ENCODE measurements around the gene SEMA4D. TPM values are rescaled to one million over a fixed set of nuclear protein-coding genes. Genes with fewer than 3 reads are reported as not detected.

The SEMA4D gene
- total RNA-seq, 1 donor from 2014 or later = 49.9 TPM

DNA sequence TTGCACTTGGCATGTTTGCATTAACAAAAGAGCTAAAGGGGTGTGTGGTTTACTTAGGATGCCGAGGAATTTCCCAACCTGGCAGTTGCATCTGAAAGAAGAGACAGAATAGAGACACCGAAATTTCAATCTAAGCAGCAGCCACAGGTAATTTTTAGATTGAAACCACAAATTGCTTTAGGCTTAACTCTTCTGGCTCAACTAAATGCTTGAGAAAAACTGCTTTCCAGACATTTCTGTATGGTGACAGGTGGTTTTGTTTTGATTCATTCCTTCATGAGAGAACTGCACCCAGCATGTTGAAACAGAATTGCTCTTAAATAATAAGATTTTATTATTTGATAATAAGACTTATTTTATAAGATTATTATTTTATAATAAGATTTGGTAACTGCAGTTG lies 158.1 kb downstream of the SEMA4D start:
- Histone ChIP-seq H3K27me3 (ENCODE audit: low read depth) (no peaks in the 10 kb centered on the region), H3K36me3 (peaks cover 100% of the 10 kb centered on the region), H3K4me3 (no peak overlapping the region), H3K4me1 (no peaks in the 10 kb centered on the region), H3K27ac (no peak overlapping the region), H3K9me3 (no peaks in the 10 kb centered on the region)
- DNase-seq = no peak
- no peak for ATAC-seq
- TF ChIP-seq, protein P1, sequence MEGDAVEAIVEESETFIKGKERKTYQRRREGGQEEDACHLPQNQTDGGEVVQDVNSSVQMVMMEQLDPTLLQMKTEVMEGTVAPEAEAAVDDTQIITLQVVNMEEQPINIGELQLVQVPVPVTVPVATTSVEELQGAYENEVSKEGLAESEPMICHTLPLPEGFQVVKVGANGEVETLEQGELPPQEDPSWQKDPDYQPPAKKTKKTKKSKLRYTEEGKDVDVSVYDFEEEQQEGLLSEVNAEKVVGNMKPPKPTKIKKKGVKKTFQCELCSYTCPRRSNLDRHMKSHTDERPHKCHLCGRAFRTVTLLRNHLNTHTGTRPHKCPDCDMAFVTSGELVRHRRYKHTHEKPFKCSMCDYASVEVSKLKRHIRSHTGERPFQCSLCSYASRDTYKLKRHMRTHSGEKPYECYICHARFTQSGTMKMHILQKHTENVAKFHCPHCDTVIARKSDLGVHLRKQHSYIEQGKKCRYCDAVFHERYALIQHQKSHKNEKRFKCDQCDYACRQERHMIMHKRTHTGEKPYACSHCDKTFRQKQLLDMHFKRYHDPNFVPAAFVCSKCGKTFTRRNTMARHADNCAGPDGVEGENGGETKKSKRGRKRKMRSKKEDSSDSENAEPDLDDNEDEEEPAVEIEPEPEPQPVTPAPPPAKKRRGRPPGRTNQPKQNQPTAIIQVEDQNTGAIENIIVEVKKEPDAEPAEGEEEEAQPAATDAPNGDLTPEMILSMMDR (IDR thresholded peaks at IDR 0.05) = no peak
- intact Hi-C loops (cut with DNase I) = no loop called here

DNA sequence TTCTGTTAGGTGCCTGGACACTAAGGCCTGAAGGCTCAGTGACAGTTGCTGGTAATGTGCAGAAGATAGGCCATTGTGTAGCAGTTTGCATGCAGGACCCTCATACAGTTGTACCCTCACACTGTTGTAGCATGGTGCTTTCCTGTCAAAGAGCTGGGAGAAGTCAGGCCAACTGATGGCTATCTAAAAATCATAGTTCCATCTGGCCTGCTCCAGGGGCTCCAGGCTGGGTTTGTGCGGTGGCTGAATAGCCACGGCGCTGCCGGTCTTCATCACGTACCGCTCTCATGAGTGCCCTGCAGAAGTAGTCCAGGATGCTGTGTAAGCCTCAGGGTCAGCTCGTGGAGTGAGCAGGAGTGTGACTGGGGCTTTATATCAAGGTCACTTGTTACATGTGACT lies 167.4 kb downstream of the SEMA4D start:
- ATAC-seq = no peak
- Histone ChIP-seq H3K9me3 (no peaks in the 10 kb centered on the region), H3K4me3 (no peak overlapping the region), H3K27me3 (ENCODE audit: low read depth) (no peaks in the 10 kb centered on the region), H3K27ac (no peak overlapping the region), H3K36me3 (peaks cover 100% of the 10 kb centered on the region), H3K4me1 (no peaks in the 10 kb centered on the region)
- TF ChIP-seq, protein P1 (IDR thresholded peaks at IDR 0.05) = no peak
- DNase-seq = no peak
- intact Hi-C loops (cut with DNase I) = no loop called here

DNA sequence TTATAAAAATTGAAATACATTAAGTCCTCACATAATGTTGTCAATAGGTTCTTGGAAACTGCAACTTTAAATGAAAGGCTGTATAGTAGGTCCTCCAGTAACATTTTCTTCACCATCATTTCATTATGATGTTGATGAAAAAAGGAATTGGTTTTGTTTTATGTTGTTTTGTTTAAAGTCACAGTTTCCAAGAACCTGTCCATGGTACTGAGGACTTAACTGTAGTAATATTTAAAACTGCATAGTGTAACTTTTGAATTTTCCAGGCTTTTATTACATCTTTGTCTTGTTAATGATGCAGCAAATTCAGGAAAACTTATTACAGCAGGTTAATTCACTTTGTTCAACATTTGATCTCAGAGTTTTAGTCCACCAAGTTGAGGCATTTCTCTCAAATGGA lies 168.0 kb downstream of the SEMA4D start:
- H3K4me3 ChIP-seq = no peak overlapping the region
- no peaks in the 10 kb centered on the region for H3K9me3 ChIP-seq
- TF ChIP-seq, protein P1 (IDR thresholded peaks at IDR 0.05) = no peak
- DNase-seq (no peak), ATAC-seq (no peak)
- H3K36me3 ChIP-seq = peaks cover 94% of the 10 kb centered on the region
- H3K27ac ChIP-seq = no peak overlapping the region
- no peaks in the 10 kb centered on the region for H3K4me1 ChIP-seq
- intact Hi-C loops (cut with DNase I) = no loop called here
- no peaks in the 10 kb centered on the region for H3K27me3 ChIP-seq (ENCODE audit: low read depth)

DNA sequence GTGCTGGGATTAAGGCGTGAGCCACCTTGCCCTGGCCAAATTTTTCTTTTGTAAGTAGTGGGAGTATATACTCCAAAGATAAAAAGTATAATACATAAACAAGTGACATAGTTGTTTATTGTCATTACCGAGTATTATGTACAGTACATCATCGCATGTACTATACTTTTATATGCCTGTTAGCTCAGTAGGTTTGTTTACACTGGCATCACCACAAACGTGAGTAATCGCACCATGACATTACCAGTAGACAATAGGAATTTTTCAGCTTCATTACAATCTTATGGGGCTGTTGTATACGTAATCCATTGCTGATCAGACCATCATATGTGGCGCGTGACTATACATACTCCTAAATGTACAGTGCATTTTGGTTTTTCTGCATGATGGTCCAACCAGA lies 169.8 kb downstream of the SEMA4D start:
- Histone ChIP-seq H3K4me1 (peaks cover 10% of the 10 kb centered on the region), H3K27ac (no peak overlapping the region), H3K9me3 (no peaks in the 10 kb centered on the region), H3K27me3 (ENCODE audit: low read depth) (no peaks in the 10 kb centered on the region), H3K36me3 (peaks cover 85% of the 10 kb centered on the region), H3K4me3 (no peak overlapping the region)
- intact Hi-C loops (cut with DNase I) = no loop called here
- ATAC-seq = no peak
- DNase-seq = no peak
- TF ChIP-seq, protein P1 (IDR thresholded peaks at IDR 0.05) = no peak

DNA sequence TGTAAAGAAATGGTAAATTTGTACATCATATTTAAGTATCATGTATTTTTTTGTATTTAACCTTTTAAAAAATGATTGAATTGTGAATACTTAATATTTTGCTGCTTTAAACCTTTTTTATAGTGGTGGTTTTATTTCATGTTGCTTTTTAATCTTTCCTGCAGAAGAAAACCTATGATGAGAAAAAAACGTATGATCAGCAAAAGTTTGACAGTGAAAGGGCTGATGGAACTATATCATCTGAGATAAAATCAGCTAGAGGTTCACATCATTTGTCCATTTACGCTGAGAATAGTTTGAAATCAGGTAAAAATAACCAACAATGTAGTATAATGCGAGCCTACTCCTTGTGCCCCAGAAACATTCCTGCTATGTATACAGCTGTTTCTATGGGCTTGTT lies 172.2 kb downstream of the SEMA4D start:
- H3K9me3 ChIP-seq = no peaks in the 10 kb centered on the region
- DNase-seq (no peak), ATAC-seq (no peak)
- peaks cover 70% of the 10 kb centered on the region for H3K36me3 ChIP-seq
- no peaks in the 10 kb centered on the region for H3K27me3 ChIP-seq (ENCODE audit: low read depth)
- H3K4me3 ChIP-seq = no peak overlapping the region
- no peak overlapping the region for H3K27ac ChIP-seq
- H3K4me1 ChIP-seq = peaks cover 15% of the 10 kb centered on the region
- TF ChIP-seq, protein P1 (IDR thresholded peaks at IDR 0.05) = no peak
- intact Hi-C loops (cut with DNase I) = no loop called here

DNA sequence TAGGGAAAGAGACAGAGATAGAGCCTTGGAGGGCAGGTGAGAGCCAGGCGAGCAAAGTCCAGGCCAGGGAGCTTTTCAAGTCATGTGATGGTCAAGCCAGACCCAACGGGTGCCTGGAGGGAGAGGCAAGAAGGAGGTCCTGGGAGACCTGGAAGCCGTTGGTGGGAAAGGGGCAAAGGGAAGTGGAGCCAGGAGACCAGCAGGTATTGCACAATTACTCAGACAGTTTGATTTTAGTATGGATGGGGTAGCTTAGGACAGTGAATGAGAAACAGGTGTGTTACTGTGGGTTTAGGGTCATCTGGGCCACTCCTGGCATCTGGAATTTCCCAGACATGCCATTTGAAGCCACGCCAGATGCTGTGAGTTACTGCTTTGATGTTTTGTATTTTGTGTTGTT lies 174.5 kb downstream of the SEMA4D start:
- DNase-seq (no peak), ATAC-seq (no peak)
- peaks cover 54% of the 10 kb centered on the region for H3K36me3 ChIP-seq
- H3K4me1 ChIP-seq = peaks cover 33% of the 10 kb centered on the region
- H3K9me3 ChIP-seq = no peaks in the 10 kb centered on the region
- intact Hi-C loops (cut with DNase I) = no loop called here
- no peak overlapping the region for H3K27ac ChIP-seq
- TF ChIP-seq, protein P1 (IDR thresholded peaks at IDR 0.05) = no peak
- H3K4me3 ChIP-seq = no peak overlapping the region
- no peaks in the 10 kb centered on the region for H3K27me3 ChIP-seq (ENCODE audit: low read depth)
